NCI-H1417 (cell line): ENCODE measurements around the gene GRM8.
A peak's percentile ranks its signal among the peaks of the same experiment; 100 is the strongest.

Experiments
- DNase-seq, 3 experiments: peaks; one replicate each; lab custom pipeline; 2025; lab: John Stamatoyannopoulos, UW

Gene GRM8

DNA sequence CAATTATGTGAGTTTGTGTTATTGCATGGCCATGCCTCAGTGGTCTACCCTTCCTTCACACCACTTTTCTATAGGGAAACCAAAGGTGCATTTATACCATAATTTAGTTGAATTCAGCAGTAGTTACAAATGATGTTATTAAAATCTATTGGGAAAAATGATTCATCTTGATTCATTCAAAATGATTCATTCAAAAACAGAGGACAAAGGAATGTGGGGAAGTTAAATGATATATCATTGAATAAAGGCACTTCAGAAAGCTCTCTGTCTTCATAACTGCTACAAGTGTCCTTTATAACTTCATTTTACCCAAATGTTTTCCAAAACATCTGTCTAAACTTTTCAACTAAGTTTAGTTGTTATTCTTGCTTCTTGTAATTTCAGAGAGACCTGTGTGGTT is 722.9 kb downstream of the GRM8 start:
- no peak for DNase-seq

DNA sequence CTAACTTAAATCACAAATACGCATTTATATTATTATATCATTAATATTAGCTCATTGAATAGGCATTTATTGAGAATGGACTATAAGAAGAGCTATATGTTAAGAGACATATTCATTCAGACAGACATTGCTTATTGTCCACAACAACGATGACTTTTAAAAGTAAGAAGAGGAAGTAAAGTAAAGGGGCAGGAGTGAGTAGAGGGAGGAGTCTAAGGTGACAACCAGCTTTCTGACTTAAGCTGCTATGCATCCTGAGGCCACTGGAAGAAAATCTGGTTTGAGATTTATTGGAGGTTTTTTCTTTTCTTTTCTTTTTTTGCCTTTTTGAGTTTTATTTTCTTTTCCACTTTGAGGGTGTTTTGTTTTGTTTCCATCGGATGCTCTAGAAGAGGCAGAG is 723.5 kb downstream of the GRM8 start:
- DNase-seq: peak in 1 of 3 experiments; percentile 15

DNA sequence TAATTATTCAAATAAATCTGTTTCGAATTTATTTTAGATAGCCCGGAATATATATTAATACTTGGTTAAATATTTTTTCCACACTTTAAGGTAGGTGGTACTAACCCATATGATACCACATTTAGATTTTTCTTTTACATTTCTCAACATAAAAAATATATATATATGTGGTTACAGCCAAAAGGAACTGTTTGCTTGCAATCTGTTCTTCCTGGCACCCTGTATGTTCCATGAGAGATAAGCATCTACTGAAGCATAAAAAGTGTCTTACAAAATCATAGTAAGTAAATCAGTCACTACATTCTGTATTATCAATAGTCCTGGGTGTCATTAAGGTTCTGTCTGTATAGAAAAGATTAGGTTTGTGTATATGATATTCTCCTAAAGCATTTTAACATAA is 726.8 kb downstream of the GRM8 start:
- DNase-seq: no peak

DNA sequence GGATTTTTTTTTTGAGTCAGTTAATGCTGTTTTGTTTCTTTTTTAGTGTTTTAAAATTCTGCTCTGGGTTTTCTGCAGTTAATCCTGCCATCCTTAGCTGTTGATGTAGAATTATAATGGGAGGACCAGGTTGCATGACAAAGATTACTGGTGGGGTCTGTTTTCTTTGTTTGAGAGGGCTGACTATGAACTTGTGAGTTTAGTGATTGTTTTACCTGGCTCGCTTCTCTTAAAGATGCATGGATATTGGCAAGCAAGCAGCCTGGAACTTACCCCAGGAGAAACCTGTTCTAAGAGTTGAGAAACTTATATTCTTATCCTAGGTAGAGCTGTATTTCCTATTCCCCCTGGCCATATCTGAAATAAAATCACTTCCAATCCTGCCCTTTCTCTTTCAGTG is 727.8 kb downstream of the GRM8 start:
- no peak for DNase-seq

DNA sequence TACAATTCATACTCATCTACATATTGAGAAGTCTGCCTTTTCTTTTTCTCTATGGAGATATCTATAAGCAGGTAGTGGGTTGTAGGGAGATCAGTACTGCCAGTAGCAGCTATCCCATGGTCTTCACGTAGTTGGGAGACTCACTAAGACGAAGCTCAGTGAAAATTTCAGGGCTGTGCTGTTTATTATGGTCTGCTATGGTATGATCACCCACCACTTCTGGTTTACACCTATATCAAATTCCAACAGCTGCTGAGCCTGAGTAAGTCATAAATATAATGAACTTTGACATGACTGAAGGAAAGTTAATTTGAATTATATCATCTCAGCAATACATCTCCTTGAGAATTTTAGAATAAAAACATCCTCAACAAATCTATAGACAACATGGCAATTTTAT is 741.7 kb downstream of the GRM8 start:
- no peak for DNase-seq

DNA sequence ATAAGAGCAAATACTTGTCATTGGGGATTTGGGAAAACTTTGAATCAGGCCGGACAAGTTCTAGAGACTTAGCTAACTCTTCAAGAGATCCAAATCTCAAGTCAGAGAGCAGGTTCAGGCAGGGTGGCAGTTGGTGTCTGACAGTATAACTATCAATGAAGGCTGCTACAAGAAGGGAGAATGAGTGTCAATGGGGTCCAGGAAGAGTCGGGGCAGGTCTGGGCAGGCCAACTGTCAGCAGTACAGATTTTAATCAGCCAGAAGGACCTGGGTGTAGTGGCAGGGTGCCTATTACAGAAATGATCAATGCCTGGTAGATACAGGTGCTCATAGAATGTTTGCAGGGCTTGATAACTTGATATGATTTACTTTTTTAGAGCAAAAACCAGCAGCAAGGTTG is 751.1 kb downstream of the GRM8 start:
- DNase-seq: peak; percentile 30 to 81 (median 56)

DNA sequence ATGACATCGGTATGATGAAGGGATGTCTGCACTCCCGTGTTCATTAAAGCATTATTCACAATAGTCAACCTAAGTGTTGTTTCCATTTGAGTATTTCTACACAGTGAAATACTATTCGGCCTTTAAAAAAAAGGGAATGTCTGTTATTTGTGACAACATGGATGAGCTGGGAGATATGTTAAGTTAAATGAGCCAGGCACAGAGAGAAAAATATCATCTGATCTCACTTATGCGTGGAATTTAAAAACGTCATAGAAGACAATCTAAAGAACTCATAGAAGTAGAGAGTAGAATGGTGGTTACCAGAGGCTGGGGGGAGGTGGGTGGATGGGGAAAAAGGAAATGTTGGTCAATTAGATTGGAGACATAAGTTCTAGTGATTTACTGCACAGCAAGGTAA is 753.3 kb downstream of the GRM8 start:
- peak in 1 of 3 experiments; percentile 36 for DNase-seq

DNA sequence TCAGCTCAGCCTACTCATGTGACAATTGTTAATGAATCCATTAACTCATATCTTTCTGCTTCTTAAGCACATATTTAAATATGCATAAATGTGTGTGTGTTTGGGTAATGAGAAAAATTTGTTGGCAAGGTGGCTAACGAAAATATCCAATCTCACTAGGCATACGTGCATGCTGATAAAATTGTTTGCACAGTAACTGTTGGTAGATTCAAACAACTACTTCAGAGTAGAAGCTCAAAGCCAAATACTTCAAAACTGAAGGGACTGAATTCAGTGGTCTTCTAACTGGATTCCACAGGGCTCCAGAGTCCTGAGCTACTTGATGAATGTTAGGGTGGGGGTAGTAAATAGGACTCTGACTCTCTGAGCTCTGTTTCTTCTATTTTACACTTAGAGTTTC is 757.0 kb downstream of the GRM8 start:
- no peak for DNase-seq

DNA sequence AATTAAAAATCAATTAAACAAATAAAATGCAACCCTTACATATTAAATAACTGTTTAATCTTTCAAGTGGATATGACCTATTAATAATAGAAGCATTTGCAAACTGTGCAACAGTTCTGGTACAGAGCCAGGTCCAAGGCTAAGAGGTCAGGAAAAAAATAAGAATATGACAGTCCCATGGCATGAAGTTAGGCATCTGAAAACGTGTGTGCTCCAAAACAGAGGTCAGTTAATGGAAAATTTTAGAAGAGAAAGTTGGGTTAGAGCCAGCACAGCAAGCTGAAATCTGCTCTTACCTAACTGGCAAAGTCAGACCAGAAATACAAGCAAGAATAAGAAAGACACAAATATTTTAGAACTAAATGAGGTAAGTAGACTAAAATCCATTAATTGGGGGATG is 757.7 kb downstream of the GRM8 start:
- DNase-seq: no peak

DNA sequence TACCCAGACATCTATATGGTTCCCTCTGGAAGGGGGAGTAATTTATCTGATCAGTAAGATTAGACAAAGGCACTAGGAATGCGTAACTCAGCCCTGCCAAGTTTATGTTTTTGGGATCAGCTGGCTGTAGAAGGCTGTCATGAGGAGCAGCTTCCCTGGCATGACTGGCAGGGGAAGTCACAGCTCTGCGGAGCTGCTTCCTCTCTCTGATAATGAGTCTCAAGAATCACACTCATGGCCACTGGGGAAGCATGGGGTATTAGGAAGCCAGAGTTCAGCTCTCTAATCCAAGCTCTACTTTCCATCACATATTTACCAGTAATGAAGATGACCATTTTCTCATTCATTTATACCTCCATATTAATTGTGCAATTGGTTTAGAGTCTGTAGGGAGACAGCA is 758.9 kb downstream of the GRM8 start:
- no peak for DNase-seq

DNA sequence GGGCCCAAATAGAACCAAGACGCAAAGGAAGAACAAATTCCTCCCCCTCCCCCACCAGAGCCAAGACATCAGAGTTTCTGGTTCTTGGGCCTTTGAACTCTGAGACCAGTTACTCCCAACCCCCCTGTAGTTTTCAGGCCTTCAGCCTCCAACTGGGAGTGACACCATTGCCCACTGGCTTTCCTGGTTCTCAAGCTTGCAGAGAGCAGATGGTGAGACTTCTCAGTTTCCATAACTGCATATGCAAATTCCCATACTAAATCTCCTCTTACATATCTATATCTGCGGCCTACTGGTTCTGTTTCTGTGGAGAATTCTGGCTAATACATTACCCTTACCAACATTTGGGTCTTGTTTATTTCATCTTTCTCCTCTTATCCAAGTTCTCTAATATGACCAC is 762.9 kb downstream of the GRM8 start:
- DNase-seq: no peak

DNA sequence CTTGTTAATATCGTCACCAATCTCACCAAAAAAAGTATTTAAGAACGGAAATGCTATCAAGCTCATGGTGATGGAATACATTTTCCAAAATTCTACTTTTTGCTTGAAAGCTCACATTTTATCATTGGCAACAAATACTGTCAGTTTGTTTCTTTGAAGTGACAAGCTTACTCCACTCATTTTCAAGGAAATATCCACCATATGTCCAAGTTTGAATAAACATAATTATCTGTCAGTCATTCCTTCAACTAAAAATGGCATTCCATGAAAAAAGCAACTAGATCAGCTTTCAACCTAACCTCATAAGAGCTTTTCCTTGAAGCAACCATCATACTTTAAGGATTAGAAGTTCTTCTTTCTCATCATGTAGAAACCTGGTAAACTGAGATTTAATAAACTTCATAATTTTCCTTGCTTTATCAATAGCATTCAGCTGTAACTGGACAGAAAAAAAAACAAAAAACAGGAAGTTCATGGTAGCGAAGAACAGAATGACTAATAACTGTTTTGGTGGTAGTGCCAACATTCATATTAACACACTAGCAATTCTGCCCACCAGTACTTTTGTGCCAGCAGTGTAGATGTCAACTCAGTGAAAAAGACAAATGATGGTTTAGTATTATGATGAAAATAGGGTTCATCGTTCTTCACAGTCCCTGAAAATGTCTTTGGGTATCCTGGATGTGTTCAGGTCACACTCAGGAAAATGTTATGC is 764.9 kb downstream of the GRM8 start:
- DNase-seq: no peak

DNA sequence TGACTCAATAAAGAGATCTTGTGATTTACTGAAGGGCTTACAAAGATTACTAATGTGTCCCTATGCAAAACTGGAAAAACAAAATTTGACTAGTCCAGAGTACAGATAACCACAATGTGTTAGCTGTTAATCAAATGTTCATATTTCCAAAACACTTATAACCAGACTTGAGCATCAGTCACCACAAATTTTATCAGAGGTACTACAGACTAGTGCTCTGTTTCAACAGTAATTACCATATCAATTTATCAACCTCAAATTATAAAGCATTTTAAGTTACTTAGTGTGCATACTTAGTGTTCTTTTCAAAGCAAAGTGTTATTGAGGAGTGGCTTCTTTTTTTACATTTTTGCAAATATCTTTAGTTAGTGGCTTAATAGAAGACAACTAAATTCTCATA is 765.9 kb downstream of the GRM8 start:
- DNase-seq: no peak

DNA sequence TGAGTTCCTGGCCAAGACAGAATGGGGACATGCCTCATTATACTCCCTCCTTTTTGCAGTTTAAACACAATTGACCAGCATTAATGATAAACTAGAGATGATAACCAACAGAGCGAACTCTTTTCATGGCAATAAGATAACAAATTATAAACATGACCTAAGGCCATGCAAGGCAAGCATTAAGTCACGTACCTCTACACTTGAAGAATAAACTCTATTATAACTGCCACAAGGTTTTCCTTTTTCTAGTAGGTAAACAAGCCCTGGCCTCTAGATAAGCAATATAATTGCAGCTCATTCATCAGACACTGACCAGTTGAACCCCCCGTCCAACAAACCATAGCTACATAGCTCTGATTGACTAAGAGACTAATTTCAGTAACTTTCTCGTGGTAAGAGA is 767.0 kb downstream of the GRM8 start:
- DNase-seq: no peak

DNA sequence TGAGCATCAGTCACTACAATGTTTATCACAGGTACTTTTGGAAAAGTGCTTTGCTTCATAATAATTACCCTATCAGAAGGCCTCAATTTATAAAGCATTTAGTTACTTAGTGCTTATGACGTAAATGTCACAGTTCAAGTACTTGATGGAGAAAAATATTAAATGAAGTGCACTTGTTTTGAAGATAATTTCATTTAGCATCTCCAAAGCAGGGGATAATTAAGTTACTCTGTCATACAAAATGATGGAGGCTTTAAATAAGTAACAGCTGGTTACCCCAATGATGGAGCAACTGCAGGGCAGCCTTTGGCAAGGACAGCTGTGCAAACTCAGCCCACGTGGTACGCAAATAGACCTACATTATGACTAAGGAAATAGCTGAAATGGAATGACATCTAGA is 768.8 kb downstream of the GRM8 start:
- peak; percentile 29 to 99 (median 85) for DNase-seq

DNA sequence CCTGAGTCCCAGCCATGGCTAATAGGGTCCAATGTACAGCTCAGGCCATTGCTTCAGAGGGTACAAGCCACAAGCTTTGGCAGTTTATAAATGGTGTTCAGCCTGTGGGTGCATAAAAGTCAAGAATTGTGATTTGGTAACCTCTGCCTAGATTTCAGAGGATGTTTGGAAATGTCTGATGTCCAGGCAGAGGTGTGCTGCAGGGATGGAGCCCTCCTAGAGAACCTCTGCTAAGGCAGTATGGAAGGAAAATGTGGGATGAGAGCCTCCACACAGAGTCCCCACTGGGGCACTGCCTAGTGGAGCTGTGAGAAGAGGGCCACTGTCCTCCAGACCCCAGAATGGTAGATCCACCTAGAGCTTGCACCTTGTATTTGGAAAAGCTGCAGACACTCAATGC is 779.9 kb downstream of the GRM8 start:
- DNase-seq: no peak

DNA sequence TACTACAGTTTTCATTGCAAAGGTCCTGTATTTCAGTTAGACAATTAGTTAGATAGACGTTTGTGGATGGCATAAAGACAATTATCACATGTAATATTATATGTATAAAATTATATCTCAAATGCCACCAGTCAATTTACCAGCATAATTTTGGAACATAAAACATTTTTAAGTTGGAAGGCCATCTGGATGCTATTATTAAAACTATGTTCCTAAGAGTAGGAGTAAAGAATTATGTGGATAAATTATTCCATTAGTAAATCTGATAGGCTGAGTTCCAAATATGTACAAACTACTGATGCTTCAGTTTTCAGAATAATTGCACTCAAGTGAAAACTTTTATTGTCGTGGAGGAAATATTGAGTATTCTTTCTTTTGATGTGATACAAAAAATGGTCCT is 790.3 kb downstream of the GRM8 start:
- DNase-seq: no peak

DNA sequence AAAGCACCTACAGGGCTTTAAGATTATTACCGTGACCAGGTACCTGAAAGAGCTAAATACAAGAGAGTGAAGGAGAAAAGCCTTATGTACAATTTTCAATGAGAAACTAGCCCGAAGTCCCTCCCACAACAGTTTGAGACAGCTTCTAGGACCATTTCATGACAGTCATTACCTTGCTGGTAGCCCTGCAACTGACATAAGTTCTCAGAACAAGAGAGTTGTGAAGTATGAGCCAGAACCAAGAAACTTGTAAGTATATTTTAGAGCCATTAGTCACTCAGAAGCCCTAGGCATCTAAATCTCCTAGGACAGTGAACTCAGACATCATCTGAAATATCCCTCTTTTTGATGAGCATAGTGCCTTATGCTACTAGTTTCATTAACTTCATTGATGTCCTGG is 792.1 kb downstream of the GRM8 start:
- no peak for DNase-seq

DNA sequence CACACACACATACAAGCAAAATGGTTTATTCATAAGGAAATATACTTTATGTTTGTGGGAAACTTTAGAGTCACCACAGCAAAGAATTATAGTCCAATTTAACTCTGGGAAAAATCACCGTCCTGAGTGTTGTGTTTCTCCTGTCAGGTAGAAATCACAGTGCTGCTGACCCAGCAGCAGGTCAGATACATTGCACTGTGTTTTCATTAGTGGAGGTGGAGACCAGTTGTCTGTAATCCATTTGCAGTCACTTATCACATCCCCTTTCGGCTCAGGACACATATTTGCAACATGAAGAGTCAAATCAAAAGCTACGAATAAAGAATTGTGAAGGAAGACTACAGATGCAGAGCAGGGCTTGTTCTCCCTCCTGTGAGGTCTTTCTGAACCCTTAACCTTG is 799.6 kb downstream of the GRM8 start:
- no peak for DNase-seq

DNA sequence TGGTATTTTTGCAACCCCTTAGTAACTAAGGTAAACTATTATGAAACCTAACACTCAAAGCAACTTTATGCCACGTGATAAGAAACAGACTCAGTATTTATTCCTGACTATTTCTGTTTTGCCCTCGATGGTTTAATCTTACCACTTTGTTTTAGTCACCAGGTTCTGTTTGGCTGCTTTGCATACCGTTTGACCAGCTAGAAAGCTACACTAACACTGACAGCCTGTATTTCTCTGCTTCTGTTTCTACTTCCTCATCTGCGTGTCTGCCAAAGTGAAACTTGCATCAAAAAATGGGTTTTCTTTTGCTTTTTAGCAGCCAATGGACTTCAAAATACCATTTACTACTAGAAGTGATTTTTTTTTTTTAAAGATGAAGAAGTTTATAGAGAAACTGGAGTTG is 802.5 kb downstream of the GRM8 start:
- DNase-seq: no peak

DNA sequence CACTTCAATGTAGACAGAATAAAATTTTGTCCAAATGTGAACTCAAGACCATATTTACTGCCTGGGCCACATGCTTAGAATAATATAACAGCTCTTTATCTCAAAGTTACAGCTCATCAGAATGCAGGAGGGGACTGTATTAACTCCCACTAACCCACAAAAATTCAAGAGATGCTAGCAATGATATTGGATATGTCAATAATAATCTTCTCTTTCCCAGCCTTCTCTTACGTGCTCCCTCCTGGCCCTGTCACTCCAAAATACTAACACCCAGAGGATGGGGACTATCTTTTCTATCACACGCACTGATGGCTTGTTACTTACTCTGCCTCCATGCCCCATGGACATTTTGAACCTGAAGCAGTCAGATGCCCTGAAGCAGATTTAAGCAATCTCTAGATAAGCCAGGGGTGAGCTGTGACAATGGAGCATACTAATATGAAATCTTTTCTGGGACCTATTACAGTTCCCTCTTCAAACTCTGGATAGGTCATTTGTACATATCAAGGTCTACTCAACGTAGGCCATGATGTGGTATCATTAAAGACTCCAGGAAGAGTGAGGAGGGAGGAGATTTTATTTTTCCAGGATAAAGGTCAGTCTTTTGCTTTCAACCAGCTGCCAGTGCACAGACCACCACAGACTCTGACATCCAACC is 803.0 kb downstream of the GRM8 start:
- DNase-seq: no peak

DNA sequence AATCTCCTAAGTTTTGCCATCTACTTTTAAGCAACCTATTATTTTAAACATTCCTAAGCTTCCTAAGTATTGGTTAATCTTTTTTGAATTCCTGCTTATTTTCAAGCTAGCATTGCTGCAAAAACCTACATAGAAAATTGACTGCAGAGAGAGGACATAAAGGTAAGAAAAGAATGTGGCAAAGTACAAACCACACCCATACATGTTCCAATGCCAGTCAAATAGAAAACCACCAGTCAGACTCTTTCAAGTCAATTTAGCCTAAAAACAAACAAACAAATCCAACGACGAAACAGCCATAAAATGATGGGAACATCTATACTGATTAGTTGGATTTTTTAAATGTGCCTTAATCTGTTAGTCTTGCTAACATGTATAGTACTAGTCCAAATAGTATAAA is 804.8 kb downstream of the GRM8 start:
- no peak for DNase-seq

DNA sequence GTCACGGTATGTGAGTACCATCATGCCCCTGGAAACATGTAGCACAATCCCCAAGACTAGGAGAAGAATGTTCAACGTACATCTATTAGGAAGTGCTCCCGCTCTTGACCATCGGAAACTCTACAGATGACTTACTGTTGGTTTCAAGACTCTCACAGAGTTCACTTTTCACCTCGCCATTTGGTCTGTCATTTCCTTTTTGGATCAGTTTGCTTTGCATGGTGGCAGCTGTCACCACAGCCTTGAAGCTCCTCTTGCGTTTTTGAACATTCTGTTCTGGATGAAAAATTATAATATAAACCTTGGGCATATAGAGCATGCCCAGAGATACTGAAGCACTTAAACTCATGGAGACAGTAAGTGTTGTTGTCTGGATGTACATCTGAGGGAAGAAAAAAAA is 806.8 kb downstream of the GRM8 start:
- DNase-seq: peak in 1 of 3 experiments; percentile 53

DNA sequence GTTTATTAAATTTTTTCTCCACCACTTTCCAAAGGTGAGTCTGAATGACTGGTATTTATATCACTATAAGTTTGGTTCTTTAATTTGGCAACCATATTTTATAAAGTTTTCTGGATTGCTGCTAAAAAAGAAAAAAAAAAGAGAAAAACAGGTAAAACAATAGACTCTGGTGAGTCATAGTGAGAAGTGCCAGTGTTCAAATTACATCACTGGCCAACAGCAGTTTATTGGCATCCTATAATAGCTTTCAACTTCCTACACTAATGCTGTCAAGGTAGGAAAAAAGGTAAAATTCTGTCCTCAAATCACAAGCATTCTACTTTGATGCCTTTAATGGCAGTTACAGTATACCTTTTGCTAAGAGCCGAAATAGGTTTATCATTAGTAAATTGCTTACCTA is 808.8 kb downstream of the GRM8 start:
- no peak for DNase-seq
